SJSA1 (cell line): ENCODE measurements around the gene DAND5. TPM values are rescaled to one million over a fixed set of nuclear protein-coding genes. Genes with fewer than 3 reads are reported as not detected.
"Not testable (repeated sequence)": the region's sequence is repeated elsewhere in the genome, so short reads cannot be mapped to it uniquely, and the experiment has no call there.

Experiments
- DNase-seq, 2 experiments: peaks; one replicate each; pipeline ENCODE4 v3.0.0-alpha.2; 2015 to 2020; ENCODE audit warnings: low spot score in 2 of 2, low read depth in 1 of 2
- H3K27ac ChIP-seq: fragments of 250-450 bp; sonication (Bioruptor Pico); 2 replicates; pipeline ENCODE4 v1.5.1; 2020; ENCODE audit warnings: mild to moderate bottlenecking, moderate library complexity
- H3K27me3 ChIP-seq: fragments of 250-450 bp; sonication (Bioruptor Pico); replicated peaks from 2 replicates; pipeline ENCODE4 v1.5.1; 2020; ENCODE audit warnings: mild to moderate bottlenecking, moderate library complexity
- H3K36me3 ChIP-seq: fragments of 250-450 bp; sonication (Bioruptor Pico); 2 replicates; pipeline ENCODE4 v1.5.1; 2020; ENCODE audit warnings: mild to moderate bottlenecking
- H3K4me1 ChIP-seq: fragments of 250-450 bp; sonication (Bioruptor Pico); replicated peaks from 2 replicates; pipeline ENCODE4 v1.6.1; 2021; ENCODE audit warnings: mild to moderate bottlenecking
- H3K4me3 ChIP-seq: fragments of 250-450 bp; sonication (Bioruptor Pico); 2 replicates; pipeline ENCODE4 v1.5.1; 2020; ENCODE audit warnings: mild to moderate bottlenecking
- H3K9me3 ChIP-seq: fragments of 250-450 bp; sonication (Bioruptor Pico); replicated peaks from 2 replicates; pipeline ENCODE4 v1.5.1; 2020; ENCODE audit warnings: mild to moderate bottlenecking
- total RNA-seq: library from RNA; depleted of rRNA; stranded (reverse); fragments of >200 nt; shearing (Covaris generic); gene quantifications from 2 replicates; pipeline ENCODE4 v1.2.3, GENCODE V29; 2014

The DAND5 gene
- total RNA-seq, 1 experiment from 2014 or later, result not detected

DNA sequence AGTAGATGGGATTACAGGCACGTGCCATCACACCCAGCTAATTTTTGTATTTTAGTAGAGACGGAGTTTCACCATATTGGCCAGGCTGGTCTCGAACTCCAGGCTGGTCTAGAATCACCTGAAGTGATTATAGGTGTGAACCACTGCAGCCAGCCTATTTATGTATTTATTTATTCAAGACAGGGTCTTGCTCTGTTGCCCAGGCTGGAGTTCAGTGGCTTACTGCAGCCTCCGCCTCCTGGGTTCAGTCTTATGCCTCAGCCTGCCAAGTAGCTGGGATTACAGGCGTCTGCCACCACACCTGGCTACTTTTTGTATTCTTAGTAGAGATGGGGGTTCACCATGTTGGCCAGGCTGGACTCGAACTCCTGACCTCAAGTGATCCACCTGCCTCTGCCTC lies 17.3 kb upstream of the DAND5 start:
- peaks cover 98% of the 10 kb centered on the region for H3K36me3 ChIP-seq
- H3K27ac ChIP-seq, result 0 out of 2 replicates have a peak overlapping the region, but pooled peaks have one; percentile 46
- peaks cover 17% of the 10 kb centered on the region for H3K4me1 ChIP-seq

DNA sequence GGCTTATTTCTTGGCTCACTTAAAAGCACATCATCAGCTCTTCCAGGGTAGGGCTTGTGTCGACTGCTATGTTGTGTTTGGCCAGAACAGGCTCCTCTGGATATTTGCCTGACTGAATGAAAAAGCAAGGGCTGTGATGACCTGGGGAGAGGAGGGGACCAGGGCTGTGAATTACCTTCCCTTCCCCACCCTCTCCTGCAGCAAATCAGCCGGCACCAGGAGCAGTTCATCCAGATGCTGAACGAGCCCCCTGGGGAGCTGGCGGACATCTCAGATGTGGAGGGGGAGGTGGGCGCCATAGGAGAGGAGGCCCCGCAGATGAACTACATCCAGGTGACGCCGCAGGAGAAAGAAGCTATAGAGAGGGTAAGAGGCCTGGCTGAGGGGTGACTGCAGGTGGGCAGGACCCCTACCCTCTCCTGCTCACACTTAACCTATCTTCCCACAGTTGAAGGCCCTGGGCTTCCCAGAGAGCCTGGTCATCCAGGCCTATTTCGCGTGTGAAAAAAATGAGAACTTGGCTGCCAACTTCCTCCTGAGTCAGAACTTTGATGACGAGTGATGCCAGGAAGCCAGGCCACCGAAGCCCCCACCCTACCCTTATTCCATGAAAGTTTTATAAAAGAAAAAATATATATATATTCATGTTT lies 16.8 kb upstream of the DAND5 start:
- DNase-seq, result no peak
- Histone ChIP-seq H3K36me3 (peaks cover 93% of the 10 kb centered on the region), H3K4me1 (peaks cover 15% of the 10 kb centered on the region), H3K27ac (peak overlapping the region; percentile 46; the same call in 1 of the 2 replicates), H3K9me3 (no peaks in the 10 kb centered on the region), H3K4me3 (no peak overlapping the region), H3K27me3 (no peaks in the 10 kb centered on the region)

More for the DNA sequence above, 17.3 kb upstream of the DAND5 start:
- not testable (repeated sequence) for H3K27me3 ChIP-seq, H3K9me3 ChIP-seq, H3K4me3 ChIP-seq, DNase-seq

DNA sequence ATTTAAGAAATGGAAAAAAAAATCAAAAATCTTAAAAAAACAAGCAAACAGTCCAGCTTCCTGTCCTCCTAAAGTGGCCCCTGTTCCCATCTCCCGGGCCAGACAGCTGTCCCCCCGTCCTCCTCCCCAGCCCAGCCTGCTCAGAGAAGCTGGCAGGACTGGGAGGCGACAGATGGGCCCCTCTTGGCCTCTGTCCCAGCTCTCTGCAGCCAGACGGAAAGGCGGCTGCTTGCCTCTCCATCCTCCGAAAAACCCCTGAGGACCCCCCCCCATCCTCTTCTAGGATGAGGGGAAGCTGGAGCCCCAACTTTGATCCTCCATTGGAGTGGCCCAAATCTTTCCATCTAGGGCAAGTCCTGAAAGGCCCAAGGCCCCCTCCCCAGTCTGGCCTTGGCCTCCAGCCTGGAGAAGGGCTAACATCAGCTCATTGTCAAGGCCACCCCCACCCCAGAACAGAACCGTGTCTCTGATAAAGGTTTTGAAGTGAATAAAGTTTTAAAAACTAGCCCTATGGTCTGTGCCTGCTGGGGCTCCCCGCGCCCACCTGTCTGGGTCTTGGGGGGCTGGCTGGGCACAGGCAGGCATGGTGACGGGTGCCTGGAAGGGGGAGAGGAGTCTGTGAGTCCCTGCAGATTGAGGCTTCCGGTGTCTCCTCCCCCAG lies 16.1 kb upstream of the DAND5 start:
- DNase-seq, result no peak
- Histone ChIP-seq H3K9me3 (no peaks in the 10 kb centered on the region), H3K36me3 (peaks cover 87% of the 10 kb centered on the region), H3K27ac (peak overlapping the region; percentile 46; the same call in 1 of the 2 replicates), H3K4me1 (peaks cover 15% of the 10 kb centered on the region), H3K27me3 (no peaks in the 10 kb centered on the region), H3K4me3 (no peak overlapping the region)

DNA sequence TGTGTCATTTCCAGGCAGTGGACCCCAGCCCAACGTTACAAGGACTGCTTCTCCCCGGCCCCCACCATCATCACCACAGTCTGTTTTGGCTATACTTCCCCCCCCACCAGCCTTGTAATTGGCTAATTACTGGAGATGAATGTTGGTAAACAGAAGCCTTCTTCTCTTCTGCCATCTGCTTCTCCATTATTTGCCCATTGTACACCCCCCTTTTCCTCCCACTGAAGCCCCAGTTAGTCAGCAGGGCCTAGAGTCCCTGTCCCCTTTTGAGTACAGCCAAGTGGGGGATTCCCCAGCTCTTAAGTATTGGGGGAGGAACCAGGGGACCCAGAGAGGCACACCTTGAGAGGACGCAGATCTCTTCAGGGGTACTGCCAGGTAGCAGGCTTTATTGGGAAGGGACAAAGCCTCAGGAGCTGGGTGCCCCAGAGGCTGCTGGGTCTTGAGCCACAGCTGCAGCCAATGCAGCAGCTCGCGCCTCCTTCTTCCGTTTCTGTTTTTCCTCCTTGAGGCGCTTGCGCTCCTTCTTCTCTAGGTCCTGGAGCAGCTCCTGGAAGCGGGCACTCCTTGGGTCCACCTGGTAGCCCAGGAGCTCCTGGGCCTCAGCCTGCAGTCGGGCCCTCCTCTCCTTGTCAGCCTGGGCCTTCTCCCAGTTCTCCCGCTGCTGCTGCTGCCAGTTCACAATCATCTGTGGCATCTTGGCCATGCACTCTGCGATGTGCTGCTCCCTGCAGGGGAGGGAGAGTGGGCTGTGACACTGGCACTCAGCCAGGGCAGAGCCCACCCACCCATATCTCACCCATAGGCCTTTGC lies 15.4 kb upstream of the DAND5 start:
- no peak overlapping the region for H3K27ac ChIP-seq
- DNase-seq, result no peak
- H3K27me3 ChIP-seq, result no peaks in the 10 kb centered on the region
- H3K4me3 ChIP-seq, result no peak overlapping the region
- peaks cover 79% of the 10 kb centered on the region for H3K36me3 ChIP-seq
- peaks cover 15% of the 10 kb centered on the region for H3K4me1 ChIP-seq
- H3K9me3 ChIP-seq, result no peaks in the 10 kb centered on the region

DNA sequence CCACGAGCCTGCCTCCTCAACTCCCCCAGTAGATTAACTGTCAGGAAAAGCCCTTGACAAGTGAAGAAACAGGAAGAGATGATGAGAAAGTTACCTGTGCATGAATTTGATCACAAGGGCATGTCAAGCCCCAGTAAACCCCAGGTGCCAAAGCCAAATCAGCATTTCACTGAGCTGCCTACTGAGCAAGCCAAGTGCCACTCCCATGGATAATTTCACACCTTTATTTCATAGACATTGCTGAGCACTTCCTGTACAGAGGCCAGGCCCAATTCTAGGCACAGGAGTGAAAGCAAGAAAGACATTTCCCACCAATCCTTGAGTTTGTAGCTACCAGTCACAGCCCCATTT lies 14.8 kb upstream of the DAND5 start:
- Histone ChIP-seq H3K27me3 (no peaks in the 10 kb centered on the region), H3K4me3 (no peak overlapping the region), H3K9me3 (no peaks in the 10 kb centered on the region), H3K36me3 (peaks cover 73% of the 10 kb centered on the region), H3K4me1 (peaks cover 15% of the 10 kb centered on the region), H3K27ac (no peak overlapping the region)
- DNase-seq, result no peak

DNA sequence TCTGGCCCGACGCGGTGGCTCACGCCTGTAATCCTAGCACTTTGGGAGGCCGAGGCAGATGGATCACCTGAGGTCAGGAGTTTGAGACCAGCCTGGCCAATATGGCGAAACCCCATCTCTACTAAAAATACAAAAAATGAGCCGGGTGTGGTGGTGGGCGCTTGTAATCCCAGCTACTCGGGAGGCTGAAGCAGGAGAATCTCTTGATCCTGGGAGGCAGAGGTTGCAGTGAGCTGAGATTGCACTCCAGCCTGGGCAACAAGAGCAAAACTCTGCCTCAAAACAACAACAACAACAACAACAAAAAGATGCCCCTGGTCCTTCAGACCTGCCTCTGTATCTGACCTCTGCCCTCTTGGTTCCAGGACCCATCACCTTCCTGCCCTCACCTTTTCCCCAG lies 13.8 kb upstream of the DAND5 start:
- DNase-seq, H3K9me3 ChIP-seq, H3K27me3 ChIP-seq, H3K4me3 ChIP-seq, H3K27ac ChIP-seq: not testable (repeated sequence)
- Histone ChIP-seq H3K36me3 (peaks cover 63% of the 10 kb centered on the region), H3K4me1 (peaks cover 15% of the 10 kb centered on the region)

DNA sequence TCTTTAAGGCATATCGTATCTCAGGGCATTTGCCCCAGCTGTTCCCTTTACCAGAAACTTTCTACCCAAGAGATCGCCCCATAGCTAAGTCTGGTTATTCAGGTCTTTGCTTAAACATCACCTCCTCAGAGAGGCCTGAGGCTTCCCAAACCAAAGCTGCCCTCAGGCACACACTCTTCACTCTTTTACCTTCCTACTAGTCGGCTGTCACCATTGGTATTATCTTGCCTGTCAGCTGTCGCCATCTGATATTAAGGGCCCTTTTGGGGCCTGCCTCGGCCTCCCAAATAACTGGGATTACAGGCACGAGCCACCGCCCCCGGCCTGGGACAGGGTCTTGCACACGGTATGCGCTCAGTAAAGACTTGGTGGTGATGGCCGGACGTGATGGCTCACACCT lies 13.4 kb upstream of the DAND5 start:
- H3K4me1 ChIP-seq, result peaks cover 15% of the 10 kb centered on the region
- H3K27me3 ChIP-seq, result no peaks in the 10 kb centered on the region
- peaks cover 59% of the 10 kb centered on the region for H3K36me3 ChIP-seq
- no peaks in the 10 kb centered on the region for H3K9me3 ChIP-seq
- H3K4me3 ChIP-seq, result peak overlapping the region; percentile 96
- no peak for DNase-seq
- H3K27ac ChIP-seq, result no peak overlapping the region

DNA sequence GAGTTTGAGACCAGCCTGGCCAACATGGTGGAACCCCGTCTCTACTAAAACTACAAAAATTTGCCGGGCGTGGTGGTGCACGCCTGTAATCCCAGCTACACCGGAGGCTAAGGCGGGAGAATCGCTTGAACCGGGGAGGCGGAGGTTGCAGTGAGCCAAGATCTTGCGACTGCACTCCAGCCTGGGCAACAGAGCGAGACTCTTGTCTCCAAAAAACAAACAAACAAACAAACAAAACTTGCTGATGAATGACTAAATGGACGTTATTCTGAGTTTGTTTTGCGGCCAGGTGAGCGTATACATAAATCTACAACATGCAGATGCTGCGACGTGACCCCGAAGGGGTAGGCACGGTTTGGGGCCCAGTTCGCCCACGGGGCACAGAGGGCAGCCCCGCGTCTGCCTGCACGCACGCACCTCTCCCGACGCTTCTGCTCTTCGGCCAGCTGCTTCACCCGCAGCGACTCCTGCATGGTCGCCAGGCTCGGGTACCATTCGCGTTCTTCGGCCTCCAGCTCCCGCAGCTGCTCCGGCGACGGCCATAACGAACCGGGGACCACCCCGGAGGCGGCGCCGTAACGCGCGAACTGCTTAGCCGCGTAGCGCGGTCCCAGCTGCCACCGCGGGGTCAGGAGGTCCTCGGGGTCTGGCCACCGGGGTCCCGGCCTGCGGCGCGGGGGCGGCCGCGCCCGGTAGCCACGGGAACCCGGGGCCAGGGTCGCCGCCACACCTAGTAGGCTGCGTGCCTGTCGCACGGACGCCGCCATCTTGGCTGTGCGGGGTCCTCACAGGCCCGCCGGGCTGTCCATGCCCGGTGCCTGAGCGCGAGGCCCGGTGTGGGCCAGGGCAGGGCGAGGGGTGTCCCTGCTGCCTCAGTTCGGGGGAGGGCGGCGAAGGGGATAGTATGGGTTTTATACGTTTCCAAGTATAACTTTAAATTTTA lies 12.7 kb upstream of the DAND5 start, which contains the start of gene GADD45GIP1:
Gene GADD45GIP1, minus strand, starts transcription at position 778 of the 943 bp plus-strand sequence. Its CDS starts 11 bp downstream, at position 767.
- peak; percentile 81 to 85 for DNase-seq
- H3K27ac ChIP-seq, result peak within 1 kb of the TSS; percentile 78
- no peaks in the 10 kb centered on the region for H3K9me3 ChIP-seq
- peaks cover 52% of the 10 kb centered on the region for H3K36me3 ChIP-seq
- H3K4me3 ChIP-seq, result peak within 1 kb of the TSS; percentile 96
- no peaks in the 10 kb centered on the region for H3K27me3 ChIP-seq
- H3K4me1 ChIP-seq, result peaks cover 15% of the 10 kb centered on the region

DNA sequence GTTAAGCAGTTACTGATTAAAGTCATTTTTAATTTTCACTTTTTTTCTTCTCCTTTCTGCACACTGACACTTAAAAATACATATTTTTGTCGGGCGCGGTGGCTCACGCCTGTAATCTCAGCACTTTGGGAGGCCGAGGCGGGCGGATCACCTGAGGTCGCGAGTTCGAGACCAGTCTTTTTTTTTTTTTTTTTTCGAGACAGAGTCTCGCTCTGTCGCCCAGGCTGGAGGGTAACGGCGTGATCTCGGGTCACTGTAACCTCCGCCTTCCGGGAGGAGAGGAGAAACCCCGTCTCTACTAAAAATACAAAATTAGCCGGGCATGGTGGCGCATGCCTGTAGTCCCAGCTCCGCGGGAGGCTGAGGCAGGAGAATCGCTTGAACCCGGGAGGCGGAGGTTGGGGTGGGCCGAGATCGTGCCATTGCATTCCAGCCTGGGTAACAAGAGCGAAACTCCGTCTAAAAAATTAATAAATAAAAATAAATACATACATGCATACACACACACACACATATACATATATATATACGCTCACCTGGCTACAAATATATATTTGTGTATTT lies 11.9 kb upstream of the DAND5 start:
- DNase-seq, H3K27me3 ChIP-seq, H3K9me3 ChIP-seq: not testable (repeated sequence)
- H3K27ac ChIP-seq, result peak overlapping the region; percentile 78; the same call in 1 of the 2 replicates
- H3K4me3 ChIP-seq, result peak overlapping the region; percentile 96
- peaks cover 45% of the 10 kb centered on the region for H3K36me3 ChIP-seq
- H3K4me1 ChIP-seq, result peaks cover 13% of the 10 kb centered on the region

DNA sequence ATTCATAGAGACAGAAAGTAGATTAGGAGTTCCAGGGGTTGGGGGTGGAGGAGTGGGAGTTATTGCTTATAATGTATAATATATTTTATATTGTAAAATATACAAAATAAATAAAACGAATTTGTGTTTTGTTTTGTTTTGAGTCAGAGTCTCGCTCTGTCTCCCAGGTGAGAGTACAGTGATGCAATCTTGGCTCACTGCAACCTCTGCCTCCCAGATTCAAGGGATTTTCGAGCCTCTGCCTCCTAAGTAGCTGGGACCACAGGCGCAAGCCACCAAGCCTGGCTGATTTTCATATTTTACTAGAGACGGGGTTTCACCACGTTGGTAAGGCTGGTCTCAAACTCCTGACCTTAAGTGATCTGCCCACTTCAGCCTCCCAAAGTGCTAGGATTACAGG lies 9.9 kb upstream of the DAND5 start:
- Histone ChIP-seq H3K4me1 (peaks cover 10% of the 10 kb centered on the region), H3K9me3 (no peaks in the 10 kb centered on the region), H3K27me3 (no peaks in the 10 kb centered on the region), H3K36me3 (peaks cover 24% of the 10 kb centered on the region), H3K27ac (no peak overlapping the region), H3K4me3 (no peak overlapping the region)
- no peak for DNase-seq

DNA sequence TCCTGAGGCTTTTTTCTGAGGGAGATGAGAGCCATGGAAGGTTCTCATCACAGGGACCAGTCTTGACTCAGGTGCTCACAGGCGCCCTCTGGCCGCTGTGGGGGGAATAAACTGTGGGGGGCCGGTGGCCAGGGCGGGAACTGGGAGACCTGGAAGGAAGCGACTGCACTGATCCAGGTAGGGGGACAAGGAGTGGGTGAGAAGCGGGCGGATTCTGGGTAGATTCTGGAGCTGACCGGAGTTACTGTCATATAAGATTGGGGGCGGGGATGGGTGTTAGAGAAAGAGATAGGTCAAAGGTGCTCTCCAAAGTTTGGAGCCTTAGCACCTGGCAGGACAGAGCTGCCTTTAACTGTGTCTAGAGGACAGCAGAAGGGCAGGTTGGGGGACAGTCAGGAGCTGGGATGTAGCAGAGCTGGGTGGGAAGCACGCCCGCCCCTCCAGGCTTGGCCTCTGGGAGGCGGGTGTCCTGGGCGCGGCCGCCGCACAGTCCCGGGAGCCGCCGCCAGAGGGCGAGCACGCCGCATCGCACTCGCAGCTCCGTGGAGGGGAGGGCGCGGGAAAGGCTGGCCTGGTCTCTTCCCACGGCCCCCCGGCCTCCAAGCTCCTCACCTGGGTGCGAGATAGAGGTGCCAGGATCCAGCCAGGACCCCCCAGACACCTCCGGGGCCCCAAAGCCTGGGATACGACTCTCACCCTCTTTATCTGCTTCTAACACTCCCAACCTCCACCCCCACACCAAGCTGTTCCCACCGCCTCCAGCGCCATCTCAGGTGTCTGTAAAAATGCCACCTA lies 4.2 kb upstream of the DAND5 start:
- Histone ChIP-seq H3K27me3 (no peaks in the 10 kb centered on the region), H3K4me1 (peaks cover 7% of the 10 kb centered on the region), H3K9me3 (no peaks in the 10 kb centered on the region), H3K36me3 (no peaks in the 10 kb centered on the region), H3K27ac (no peak overlapping the region), H3K4me3 (peak overlapping the region; percentile 24)
- DNase-seq, result peak; percentile 82 to 87

DNA sequence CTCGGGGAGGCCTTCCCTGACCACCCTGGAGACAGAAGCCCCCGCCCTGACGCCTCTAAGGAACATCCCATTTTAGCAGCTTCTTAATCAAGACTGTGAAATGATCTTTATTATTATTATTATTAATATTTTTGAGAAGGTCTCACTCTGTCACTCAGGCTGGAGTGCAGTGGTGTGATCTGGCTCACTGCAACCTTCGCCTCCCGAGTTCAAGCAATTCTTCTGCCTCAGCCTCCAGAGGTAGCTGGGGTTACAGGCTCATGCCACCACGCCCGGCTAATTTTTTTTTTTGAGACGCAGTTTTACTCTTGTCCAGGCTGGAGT lies 3.6 kb upstream of the DAND5 start:
- Histone ChIP-seq H3K36me3 (no peaks in the 10 kb centered on the region), H3K27me3 (no peaks in the 10 kb centered on the region), H3K4me3 (no peak overlapping the region), H3K4me1 (peaks cover 7% of the 10 kb centered on the region), H3K27ac (no peak overlapping the region), H3K9me3 (no peaks in the 10 kb centered on the region)
- no peak for DNase-seq
